Memory B cell (primary cell): ENCODE results near the gene PHC2.
"Not testable (repeated sequence)": the region's sequence is repeated elsewhere in the genome, so short reads cannot be mapped to it uniquely, and the experiment has no call there.

Experiments used
- ATAC-seq: fragments of 150-1000 bp; cut with Tn5 transposase; 2 replicates; pipeline ENCODE4 v1.10.0; 2021; ENCODE audit warnings: low read depth, mild to moderate bottlenecking, moderate library complexity
- DNase-seq, 2 donors: peaks; one replicate each; pipeline ENCODE4 v3.0.0; 2022; ENCODE audit warnings: low spot score in 2 of 2
- H3K27ac Mint-ChIP-seq: one replicate; pipeline ENCODE4 v1.8.0; 2022; ENCODE audit warnings: mild to moderate bottlenecking, moderate library complexity, mixed read lengths
- H3K27me3 Mint-ChIP-seq: one replicate; pipeline ENCODE4 v1.8.0; 2022; ENCODE audit warnings: mixed read lengths
- H3K36me3 Mint-ChIP-seq: one replicate; pipeline ENCODE4 v1.8.0; 2022; ENCODE audit warnings: mild to moderate bottlenecking, mixed read lengths
- H3K4me1 Mint-ChIP-seq: one replicate; pipeline ENCODE4 v1.8.0; 2022; ENCODE audit warnings: mixed read lengths
- H3K4me3 Mint-ChIP-seq: one replicate; pipeline ENCODE4 v1.8.0; 2022; ENCODE audit warnings: mild to moderate bottlenecking, moderate library complexity, mixed read lengths
- H3K9me3 Mint-ChIP-seq: one replicate; pipeline ENCODE4 v1.8.0; 2022; ENCODE audit warnings: mixed read lengths

The PHC2 gene

GRCh38 chr1:33294071-33295010 lies 136.6 kb downstream of the PHC2 start:
- H3K36me3 Mint-ChIP-seq: peaks cover 25% of the 10 kb centered on the region

GRCh38 chr1:33292726-33293340 lies 138.1 kb downstream of the PHC2 start:
- Mint-ChIP-seq H3K4me3 (no peak overlapping the region), H3K27ac (no peak overlapping the region), H3K27me3 (no peaks in the 10 kb centered on the region), H3K9me3 (peaks cover 2% of the 10 kb centered on the region), H3K36me3 (peaks cover 30% of the 10 kb centered on the region), H3K4me1 (peaks cover 3% of the 10 kb centered on the region)
- no peak for ATAC-seq
- no peak for DNase-seq

More at GRCh38 chr1:33294071-33295010, 136.6 kb downstream of the PHC2 start:
- no peak for ATAC-seq
- H3K4me1 Mint-ChIP-seq: peaks cover 8% of the 10 kb centered on the region
- H3K9me3 Mint-ChIP-seq: peaks cover 2% of the 10 kb centered on the region
- H3K27me3 Mint-ChIP-seq: no peaks in the 10 kb centered on the region
- no peak overlapping the region for H3K4me3 Mint-ChIP-seq
- no peak overlapping the region for H3K27ac Mint-ChIP-seq
- no peak for DNase-seq

- not testable (repeated sequence) for H3K27me3 Mint-ChIP-seq, H3K4me1 Mint-ChIP-seq, DNase-seq, H3K9me3 Mint-ChIP-seq, ATAC-seq, H3K4me3 Mint-ChIP-seq, H3K27ac Mint-ChIP-seq
- H3K36me3 Mint-ChIP-seq: peaks cover 31% of the 10 kb centered on the region
Measured at GRCh38 chr1:33290615-33291014, 140.3 kb downstream of the PHC2 start.

GRCh38 chr1:33289858-33290154 lies 141.1 kb downstream of the PHC2 start:
- ATAC-seq (no peak), DNase-seq (no peak)
- peaks cover 3% of the 10 kb centered on the region for H3K4me1 Mint-ChIP-seq
- no peak overlapping the region for H3K27ac Mint-ChIP-seq
- H3K9me3 Mint-ChIP-seq: peaks cover 2% of the 10 kb centered on the region
- H3K27me3 Mint-ChIP-seq: no peaks in the 10 kb centered on the region
- no peak overlapping the region for H3K4me3 Mint-ChIP-seq
- H3K36me3 Mint-ChIP-seq: peaks cover 28% of the 10 kb centered on the region

- DNase-seq (no peak), ATAC-seq (no peak)
- Mint-ChIP-seq H3K27ac (no peak overlapping the region), H3K36me3 (peaks cover 26% of the 10 kb centered on the region), H3K4me1 (peaks cover 3% of the 10 kb centered on the region), H3K4me3 (no peak overlapping the region), H3K27me3 (no peaks in the 10 kb centered on the region), H3K9me3 (peaks cover 2% of the 10 kb centered on the region)
Measured at GRCh38 chr1:33288976-33289857, 141.7 kb downstream of the PHC2 start.

GRCh38 chr1:33287317-33287716 lies 143.6 kb downstream of the PHC2 start:
- no peaks in the 10 kb centered on the region for H3K27me3 Mint-ChIP-seq
- ATAC-seq (no peak), DNase-seq (no peak)
- H3K4me1 Mint-ChIP-seq: no peaks in the 10 kb centered on the region
- H3K4me3 Mint-ChIP-seq: no peak overlapping the region
- H3K9me3 Mint-ChIP-seq: peaks cover 2% of the 10 kb centered on the region
- peaks cover 34% of the 10 kb centered on the region for H3K36me3 Mint-ChIP-seq
- no peak overlapping the region for H3K27ac Mint-ChIP-seq

GRCh38 chr1:33286451-33287185 lies 144.3 kb downstream of the PHC2 start:
- Mint-ChIP-seq H3K9me3 (peaks cover 2% of the 10 kb centered on the region), H3K36me3 (peaks cover 40% of the 10 kb centered on the region), H3K27me3 (no peaks in the 10 kb centered on the region), H3K27ac (no peak overlapping the region), H3K4me1 (no peaks in the 10 kb centered on the region), H3K4me3 (no peak overlapping the region)
- no peak for DNase-seq
- ATAC-seq: no peak

GRCh38 chr1:33284049-33284448 lies 146.8 kb downstream of the PHC2 start:
- Mint-ChIP-seq H3K27me3 (no peaks in the 10 kb centered on the region), H3K4me1 (no peaks in the 10 kb centered on the region), H3K27ac (no peak overlapping the region), H3K36me3 (peaks cover 37% of the 10 kb centered on the region), H3K9me3 (no peaks in the 10 kb centered on the region), H3K4me3 (no peak overlapping the region)
- DNase-seq: no peak
- ATAC-seq: no peak

GRCh38 chr1:33282791-33283190 lies 148.1 kb downstream of the PHC2 start:
- Mint-ChIP-seq H3K27ac (no peak overlapping the region), H3K36me3 (peaks cover 33% of the 10 kb centered on the region), H3K4me1 (no peaks in the 10 kb centered on the region), H3K9me3 (no peaks in the 10 kb centered on the region), H3K27me3 (no peaks in the 10 kb centered on the region), H3K4me3 (no peak overlapping the region)
- ATAC-seq: no peak
- no peak for DNase-seq

- no peaks in the 10 kb centered on the region for H3K27me3 Mint-ChIP-seq
- ATAC-seq: no peak
Measured at GRCh38 chr1:33281554-33282303, 149.2 kb downstream of the PHC2 start.

GRCh38 chr1:33280091-33280661 lies 150.7 kb downstream of the PHC2 start:
- Mint-ChIP-seq H3K27ac (no peak overlapping the region), H3K36me3 (peaks cover 32% of the 10 kb centered on the region)

More at GRCh38 chr1:33281554-33282303, 149.2 kb downstream of the PHC2 start:
- no peaks in the 10 kb centered on the region for H3K4me1 Mint-ChIP-seq
- no peak overlapping the region for H3K4me3 Mint-ChIP-seq
- H3K27ac Mint-ChIP-seq: no peak overlapping the region
- no peak for DNase-seq
- peaks cover 37% of the 10 kb centered on the region for H3K36me3 Mint-ChIP-seq
- no peaks in the 10 kb centered on the region for H3K9me3 Mint-ChIP-seq

GRCh38 chr1:33277488-33278084 lies 153.3 kb downstream of the PHC2 start:
- no peak for ATAC-seq
- no peak for DNase-seq
- peaks cover 27% of the 10 kb centered on the region for H3K36me3 Mint-ChIP-seq
- peaks cover 17% of the 10 kb centered on the region for H3K4me1 Mint-ChIP-seq
- H3K4me3 Mint-ChIP-seq: no peak overlapping the region
- no peaks in the 10 kb centered on the region for H3K9me3 Mint-ChIP-seq
- H3K27ac Mint-ChIP-seq: peak overlapping the region; percentile 13
- H3K27me3 Mint-ChIP-seq: no peaks in the 10 kb centered on the region

More at GRCh38 chr1:33280091-33280661, 150.7 kb downstream of the PHC2 start:
- Mint-ChIP-seq H3K4me3 (no peak overlapping the region), H3K27me3 (no peaks in the 10 kb centered on the region), H3K9me3 (no peaks in the 10 kb centered on the region), H3K4me1 (no peaks in the 10 kb centered on the region)
- DNase-seq (no peak), ATAC-seq (no peak)
